HCT116 (cell line): Measurements from ENCODE around the gene SEPTIN2. TPM values are rescaled to one million over a fixed set of nuclear protein-coding genes. Genes with fewer than 3 reads are reported as not detected.

Source experiments
- ATAC-seq: fragments of 200-7000 bp; cut with Tn5 transposase; 2 replicates; pipeline ENCODE4 v1.9.1; 2020; ENCODE audit warnings: mild to moderate bottlenecking, moderate library complexity
- BruUV-seq: library from RNA; stranded (reverse); fragments of 400-500 nt; replicated peaks from 2 replicates; lab custom pipeline; 2021; lab: Mats Ljungman, UMichigan
- CTCF ChIA-PET: fragments of 300-600 bp; sonication (Branson Sonifier 250); formaldehyde crosslinking; loops from one replicate; lab custom pipeline; 2021; ENCODE audit warnings: antibody characterized with exemption; lab: Charles Lee
- POLR2A ChIA-PET: fragments of 300-600, 350-600 bp; sonication (Branson Sonifier 250); formaldehyde crosslinking; loops from one replicate; lab custom pipeline; 2021; ENCODE audit warnings: antibody characterized with exemption; lab: Charles Lee
- RAD21 ChIA-PET, 2 experiments: fragments of 300-600 bp; sonication (Branson Sonifier 250); formaldehyde crosslinking; loops; one replicate each; lab custom pipeline; 2023; ENCODE audit warnings: low total read pairs in 2 of 2; ENCODE audit not compliant: uncharacterized antibody in 2 of 2, unreplicated experiment in 2 of 2, low non-redundant PET in 1 of 2; lab: Charles Lee
- DNase-seq: peaks from one replicate; pipeline ENCODE4 v3.0.0-alpha.2; 2010; ENCODE audit warnings: low read depth, low spot score
- H2AFZ ChIP-seq: fragments of 200-600 bp; shearing (Covaris generic), sonication (generic); 2 replicates; pipeline ENCODE4 v1.6.1; 2017; ENCODE audit warnings: low read depth, mixed run types, mixed read lengths, antibody characterized with exemption, low read length; ENCODE audit not compliant: poor library complexity, severe bottlenecking
- H3K27ac ChIP-seq: 2 replicates; pipeline ENCODE4 v1.5.1; 2012; ENCODE audit warnings: low read depth, low read length
- H3K27me3 ChIP-seq: fragments of 200-600 bp; sonication (generic); 2 replicates; pipeline ENCODE4 v1.6.1; 2016; ENCODE audit warnings: mixed run types, low read length, mixed read lengths; ENCODE audit not compliant: insufficient read depth
- H3K36me3 ChIP-seq, 2 experiments: fragments of 200-500 bp in 1 of 2; fragments of 200-600 bp in 1 of 2; sonication (Bioruptor generic) in 1 of 2; sonication (generic) in 1 of 2; 2 replicates each; pipeline versions ENCODE4 v1.5.1 to v1.6.1; 2014 to 2016; ENCODE audit warnings: low read length in 2 of 2, inconsistent platforms in 1 of 2, mixed read lengths in 1 of 2, mixed run types in 1 of 2; ENCODE audit not compliant: insufficient read depth in 2 of 2, control insufficient read depth in 1 of 2
- H3K4me1 ChIP-seq, 2 experiments: fragments of 200-600 bp in 1 of 2; sonication (generic) in 1 of 2; 2 replicates each; pipeline versions ENCODE4 v1.5.1 to v1.6.1; 2012 to 2017; ENCODE audit warnings: low read length in 2 of 2, inconsistent platforms in 1 of 2, mild to moderate bottlenecking in 1 of 2, mixed read lengths in 1 of 2, mixed run types in 1 of 2, moderate library complexity in 1 of 2; ENCODE audit not compliant: insufficient read depth in 2 of 2, control insufficient read depth in 1 of 2
- H3K4me2 ChIP-seq: fragments of 200-600 bp; sonication (generic); 2 replicates; pipeline ENCODE4 v1.6.1; 2017; ENCODE audit warnings: mixed run types, low read length, mixed read lengths
- H3K4me3 ChIP-seq, 2 experiments: fragments of 200-600 bp in 1 of 2; sonication (generic) in 1 of 2; replicated peaks in 1 of 2; 2 replicates each; pipeline ENCODE4 v1.5.1; 2011 to 2016; ENCODE audit warnings: low read length in 2 of 2, control low read depth in 1 of 2, low read depth in 1 of 2, mild to moderate bottlenecking in 1 of 2, mixed read lengths in 1 of 2, mixed run types in 1 of 2
- H3K79me2 ChIP-seq: fragments of 200-600 bp; sonication (generic); 2 replicates; pipeline ENCODE4 v1.6.1; 2017; ENCODE audit warnings: mild to moderate bottlenecking, mixed run types, low read length, moderate library complexity, mixed read lengths; ENCODE audit not compliant: insufficient read depth
- H3K9ac ChIP-seq: fragments of 200-600 bp; sonication (generic); 2 replicates; pipeline ENCODE4 v1.6.1; 2016; ENCODE audit warnings: low read length, mixed read lengths
- H3K9me2 ChIP-seq: fragments of 200-600 bp; sonication (generic), shearing (Covaris generic); 2 replicates; pipeline ENCODE4 v1.6.1; 2017; ENCODE audit warnings: mixed run types, mild to moderate bottlenecking, moderate library complexity; ENCODE audit not compliant: insufficient read depth
- H3K9me3 ChIP-seq, 2 experiments: fragments of 200-500 bp in 1 of 2; fragments of 200-600 bp in 1 of 2; sonication (Bioruptor generic) in 1 of 2; sonication (generic) in 1 of 2; 2 replicates each; pipeline ENCODE4 v1.6.1; 2014 to 2017; ENCODE audit warnings: low read length in 2 of 2, mixed read lengths in 2 of 2, inconsistent platforms in 1 of 2, low read depth in 1 of 2, mild to moderate bottlenecking in 1 of 2, mixed run types in 1 of 2, moderate library complexity in 1 of 2; ENCODE audit not compliant: control insufficient read depth in 1 of 2, insufficient read depth in 1 of 2
- H4K20me1 ChIP-seq: fragments of 200-600 bp; sonication (generic), shearing (Covaris generic); 2 replicates; pipeline ENCODE4 v1.6.1; 2017; ENCODE audit warnings: mixed run types, mild to moderate bottlenecking, moderate library complexity; ENCODE audit not compliant: insufficient read depth
- ATF3 ChIP-seq: IDR thresholded peaks from 2 replicates; pipeline ENCODE4 v1.6.1; 2012
- CEBPB ChIP-seq: IDR thresholded peaks from 2 replicates; pipeline ENCODE4 v1.6.1; 2012; ENCODE audit warnings: low read depth
- EGR1 ChIP-seq: IDR thresholded peaks from 2 replicates; pipeline ENCODE4 v1.6.1; 2012; ENCODE audit warnings: low read depth
- ELF1 ChIP-seq: IDR thresholded peaks from 2 replicates; pipeline ENCODE4 v1.6.1; 2012; ENCODE audit warnings: low read depth, borderline replicate concordance
- EZH2phosphoT487 ChIP-seq: fragments of 200-600 bp; IDR thresholded peaks from 2 replicates; pipeline ENCODE4 v1.6.1; 2018; ENCODE audit warnings: antibody characterized with exemption, borderline replicate concordance
- FOSL1 ChIP-seq: IDR thresholded peaks from 2 replicates; pipeline ENCODE4 v1.6.1; 2012; ENCODE audit warnings: low read depth
- JUND ChIP-seq: IDR thresholded peaks from 2 replicates; pipeline ENCODE4 v1.6.1; 2012
- MAX ChIP-seq: IDR thresholded peaks from 2 replicates; pipeline ENCODE4 v1.6.1; 2012
- POLR2A ChIP-seq: IDR thresholded peaks from 2 replicates; pipeline ENCODE4 v1.7.0; 2011; ENCODE audit warnings: borderline replicate concordance; ENCODE audit not compliant: insufficient read depth, insufficient read length; ENCODE audit errors: extremely low read depth
- POLR2AphosphoS5 ChIP-seq: IDR thresholded peaks from 2 replicates; pipeline ENCODE4 v1.6.1; 2011; ENCODE audit warnings: mild to moderate bottlenecking, low read depth, low read length, moderate library complexity
- RAD21 ChIP-seq: IDR thresholded peaks from 2 replicates; pipeline ENCODE4 v1.6.1; 2012; ENCODE audit warnings: low read depth, mild to moderate bottlenecking
- REST ChIP-seq: IDR thresholded peaks from 2 replicates; pipeline ENCODE4 v1.6.1; 2012; ENCODE audit warnings: low read depth
- SIN3A ChIP-seq: IDR thresholded peaks from 2 replicates; pipeline ENCODE4 v1.6.1; 2012; ENCODE audit warnings: low read depth
- SP1 ChIP-seq: IDR thresholded peaks from 2 replicates; pipeline ENCODE4 v1.6.1; 2012; ENCODE audit warnings: low read depth
- SRF ChIP-seq: IDR thresholded peaks from 2 replicates; pipeline ENCODE4 v1.6.1; 2012; ENCODE audit warnings: low read depth
- TCF7L2 ChIP-seq: IDR thresholded peaks from 2 replicates; pipeline ENCODE4 v1.7.0; 2011; ENCODE audit warnings: borderline replicate concordance, inconsistent platforms; ENCODE audit not compliant: insufficient read depth, insufficient read length; ENCODE audit errors: extremely low read depth
- YY1 ChIP-seq: IDR thresholded peaks from 2 replicates; pipeline ENCODE4 v1.6.1; 2011; ENCODE audit warnings: low read length, low read depth, moderate library complexity, mild to moderate bottlenecking; ENCODE audit not compliant: insufficient replicate concordance; ENCODE audit errors: extremely low read depth
- ZNF274 ChIP-seq: fragments of 200-500 bp; sonication (Bioruptor generic); IDR thresholded peaks from 2 replicates; pipeline ENCODE4 v1.6.1; 2014; ENCODE audit warnings: mild to moderate bottlenecking, low read depth, low read length, inconsistent platforms
- intact Hi-C: fragments of 100-400 bp; cut with micrococcal nuclease; formaldehyde crosslinking; loops from 2 replicates; pipeline ENCODE4 v1.10.0; 2022
- total RNA-seq: library from RNA; stranded (reverse); gene quantifications from one replicate; pipeline ENCODE4 v1.2.1, GENCODE V29; 2021; ENCODE audit not compliant: unreplicated experiment
- TF ChIP-seq, protein P1 (sequence below): IDR thresholded peaks from 2 replicates; pipeline ENCODE4 v1.6.1; 2011; ENCODE audit warnings: mild to moderate bottlenecking, low read length, moderate library complexity; ENCODE audit not compliant: insufficient replicate concordance; ENCODE audit errors: extremely low read depth

The SEPTIN2 gene
- total RNA-seq, 1 experiment from 2014 or later = 317 TPM

- TF ChIP-seq, protein P1, sequence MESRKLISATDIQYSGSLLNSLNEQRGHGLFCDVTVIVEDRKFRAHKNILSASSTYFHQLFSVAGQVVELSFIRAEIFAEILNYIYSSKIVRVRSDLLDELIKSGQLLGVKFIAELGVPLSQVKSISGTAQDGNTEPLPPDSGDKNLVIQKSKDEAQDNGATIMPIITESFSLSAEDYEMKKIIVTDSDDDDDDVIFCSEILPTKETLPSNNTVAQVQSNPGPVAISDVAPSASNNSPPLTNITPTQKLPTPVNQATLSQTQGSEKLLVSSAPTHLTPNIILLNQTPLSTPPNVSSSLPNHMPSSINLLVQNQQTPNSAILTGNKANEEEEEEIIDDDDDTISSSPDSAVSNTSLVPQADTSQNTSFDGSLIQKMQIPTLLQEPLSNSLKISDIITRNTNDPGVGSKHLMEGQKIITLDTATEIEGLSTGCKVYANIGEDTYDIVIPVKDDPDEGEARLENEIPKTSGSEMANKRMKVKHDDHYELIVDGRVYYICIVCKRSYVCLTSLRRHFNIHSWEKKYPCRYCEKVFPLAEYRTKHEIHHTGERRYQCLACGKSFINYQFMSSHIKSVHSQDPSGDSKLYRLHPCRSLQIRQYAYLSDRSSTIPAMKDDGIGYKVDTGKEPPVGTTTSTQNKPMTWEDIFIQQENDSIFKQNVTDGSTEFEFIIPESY = no peak
- no peak for TF ChIP-seq ELF1
- no peak for TF ChIP-seq ZNF274
- TF ChIP-seq POLR2AphosphoS5 = no peak
- no peak for TF ChIP-seq RAD21
- TF ChIP-seq SIN3A = no peak
- TF ChIP-seq TCF7L2 = no peak
- no peak for TF ChIP-seq POLR2A
- TF ChIP-seq CEBPB = no peak
- TF ChIP-seq FOSL1 = no peak
- TF ChIP-seq, all 23 proteins: peak for 0
Observed at GRCh38 chr2:241279828-241280227, 35.9 kb upstream of the SEPTIN2 start (continued).

DNA sequence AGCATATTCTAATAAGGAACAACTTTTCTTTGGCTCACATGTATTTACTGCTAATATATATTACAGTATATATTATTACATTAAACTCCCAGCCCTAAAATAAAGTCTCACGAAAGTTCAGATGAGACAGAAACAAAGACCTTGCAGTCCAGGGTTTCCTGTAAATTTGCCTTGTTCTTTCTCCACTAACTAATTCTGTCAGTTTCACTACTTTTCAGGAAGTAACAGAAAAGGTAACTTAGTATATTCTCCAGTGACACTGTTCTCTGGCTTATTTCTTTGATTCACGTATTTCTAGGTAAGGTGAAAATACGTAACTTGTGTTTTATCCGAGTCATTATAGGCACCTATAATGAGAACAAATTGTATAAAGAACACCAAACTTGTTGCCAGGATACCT lies 35.4 kb upstream of the SEPTIN2 start:
- Histone ChIP-seq H3K79me2 (peaks cover 98% of the 10 kb centered on the region), H3K4me2 (no peak overlapping the region), H3K9me3 (0 out of 4 replicates have a peak, but pooled peaks cover 0 to 3% of the 10 kb centered on the region in 2 experiments), H3K4me1 (peaks cover 0 to 12% of the 10 kb centered on the region in 2 experiments; a peak in 2 of 4 replicates), H3K4me3 (no peak overlapping the region), H4K20me1 (peaks cover 22% of the 10 kb centered on the region; the same call in 1 of the 2 replicates), H3K27ac (no peak overlapping the region), H3K36me3 (0 out of 4 replicates have a peak, but pooled peaks cover 0 to 8% of the 10 kb centered on the region in 2 experiments), H3K27me3 (no peaks in the 10 kb centered on the region), H3K9ac (no peak overlapping the region), H3K9me2 (no peaks in the 10 kb centered on the region), H2AFZ (no peak overlapping the region)
- ChIA-PET POLR2A (no interaction called here), RAD21 (no interaction called here), CTCF (no interaction called here)
- TF ChIP-seq POLR2A (no peak), YY1 (no peak), ELF1 (no peak), SRF (no peak), SP1 (no peak), JUND (no peak), EZH2phosphoT487 (no peak), TCF7L2 (no peak), REST (no peak), POLR2AphosphoS5 (no peak), FOSL1 (no peak), MAX (no peak), CEBPB (no peak), ATF3 (no peak), EGR1 (no peak), RAD21 (no peak)
- no peak for DNase-seq
- intact Hi-C loops = no loop called here
- ATAC-seq = no peak
- BruUV-seq = no TSS peak
